Activated CD4-positive, CD25-positive, alpha-beta regulatory T cell (primary cell): ENCODE measurements around the gene KCNB1.

ENCODE experiments used
- DNase-seq, 4 experiments: peaks; one replicate each; lab custom pipeline; 2025; lab: John Stamatoyannopoulos, UW

The KCNB1 gene

DNA sequence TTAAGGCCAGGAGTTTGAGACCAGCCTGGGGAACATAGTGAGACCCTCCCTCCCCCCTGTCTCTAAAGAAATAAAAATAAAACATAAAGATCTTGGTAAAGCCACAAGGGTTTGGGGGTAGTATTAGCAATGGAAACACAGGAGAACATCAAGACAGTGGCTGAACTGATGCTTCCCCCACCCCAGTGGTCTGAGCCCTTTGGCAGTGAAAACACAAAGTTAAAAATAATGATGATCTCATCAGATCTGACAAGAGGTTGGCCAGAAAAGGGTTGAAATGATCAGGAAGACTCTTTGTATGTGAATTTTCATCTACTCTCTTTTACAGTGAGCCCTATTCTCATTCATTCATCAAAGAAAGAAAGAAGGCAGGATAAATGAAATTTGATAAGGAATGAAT is 93.7 kb downstream of the KCNB1 start:
- DNase-seq = no peak

DNA sequence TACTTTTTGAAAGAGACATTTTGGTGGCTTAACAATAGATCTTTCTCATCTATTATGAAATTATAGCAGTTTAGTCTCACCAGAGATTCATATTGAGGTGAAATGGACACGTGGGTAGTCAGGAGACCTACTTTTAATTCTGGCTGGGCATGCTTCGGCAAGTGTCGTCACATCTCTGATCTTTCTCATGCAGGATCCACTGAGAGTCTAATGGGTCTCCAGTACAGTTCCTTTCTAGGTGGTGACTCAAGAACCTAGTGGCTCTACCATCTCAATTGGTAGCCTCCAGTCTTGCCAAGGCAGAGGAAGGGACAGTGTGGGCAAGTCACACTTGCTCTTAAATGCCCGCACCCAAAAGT is 94.9 kb downstream of the KCNB1 start:
- no peak for DNase-seq

DNA sequence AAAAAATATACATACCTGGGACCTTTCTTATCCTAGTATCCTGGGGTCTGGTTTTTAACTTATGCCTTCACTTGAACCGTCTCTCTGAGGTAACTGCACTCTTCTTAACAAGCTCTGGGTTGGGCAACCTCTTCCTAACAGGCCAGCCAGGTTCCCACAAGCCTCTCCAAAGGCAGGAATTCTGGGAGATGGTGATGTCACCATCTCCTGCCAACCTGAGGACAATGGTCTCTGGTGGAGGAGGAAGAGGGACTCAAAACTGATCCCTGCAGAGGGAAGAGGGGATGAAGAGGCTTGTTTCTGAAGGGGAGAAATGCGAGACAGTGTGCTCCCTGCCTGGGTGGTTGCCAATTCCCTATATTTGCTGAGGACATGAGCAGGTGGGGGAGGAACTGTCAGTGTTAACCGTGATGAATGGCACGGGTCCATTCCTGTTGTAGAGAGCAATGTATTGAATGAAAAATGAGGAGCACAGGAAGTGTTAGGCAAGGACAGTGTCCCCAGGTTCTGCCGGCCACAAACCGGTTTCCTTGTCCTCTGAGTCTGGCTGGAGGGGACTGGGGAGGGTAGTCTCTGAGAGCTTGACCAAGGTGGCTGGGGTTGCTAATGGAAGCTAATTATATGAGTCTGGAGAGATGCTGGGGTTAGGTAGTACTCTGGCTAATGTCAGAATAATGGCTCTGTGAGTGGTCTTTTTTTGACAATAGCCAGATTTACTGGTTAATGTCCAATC is 95.5 kb downstream of the KCNB1 start:
- DNase-seq = no peak

DNA sequence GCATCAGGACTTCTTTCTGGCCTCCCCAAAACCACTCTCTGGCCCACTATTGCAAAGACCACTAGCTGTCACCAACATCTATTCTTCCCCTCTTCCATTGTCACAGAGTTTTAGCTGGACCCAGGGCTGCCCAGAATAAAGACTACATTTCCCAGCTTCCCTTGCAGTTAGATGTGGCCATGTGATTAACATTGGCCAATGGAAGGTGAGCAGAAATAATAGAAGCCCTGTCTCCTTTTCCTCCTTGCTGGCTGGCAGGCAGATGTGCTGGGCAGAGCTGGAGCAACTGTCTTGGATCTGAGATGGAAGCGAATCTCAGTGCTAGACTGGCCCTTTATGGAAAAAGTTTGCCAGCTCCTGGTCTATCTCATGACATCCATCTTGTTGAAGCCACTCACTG is 97.0 kb downstream of the KCNB1 start:
- no peak for DNase-seq

DNA sequence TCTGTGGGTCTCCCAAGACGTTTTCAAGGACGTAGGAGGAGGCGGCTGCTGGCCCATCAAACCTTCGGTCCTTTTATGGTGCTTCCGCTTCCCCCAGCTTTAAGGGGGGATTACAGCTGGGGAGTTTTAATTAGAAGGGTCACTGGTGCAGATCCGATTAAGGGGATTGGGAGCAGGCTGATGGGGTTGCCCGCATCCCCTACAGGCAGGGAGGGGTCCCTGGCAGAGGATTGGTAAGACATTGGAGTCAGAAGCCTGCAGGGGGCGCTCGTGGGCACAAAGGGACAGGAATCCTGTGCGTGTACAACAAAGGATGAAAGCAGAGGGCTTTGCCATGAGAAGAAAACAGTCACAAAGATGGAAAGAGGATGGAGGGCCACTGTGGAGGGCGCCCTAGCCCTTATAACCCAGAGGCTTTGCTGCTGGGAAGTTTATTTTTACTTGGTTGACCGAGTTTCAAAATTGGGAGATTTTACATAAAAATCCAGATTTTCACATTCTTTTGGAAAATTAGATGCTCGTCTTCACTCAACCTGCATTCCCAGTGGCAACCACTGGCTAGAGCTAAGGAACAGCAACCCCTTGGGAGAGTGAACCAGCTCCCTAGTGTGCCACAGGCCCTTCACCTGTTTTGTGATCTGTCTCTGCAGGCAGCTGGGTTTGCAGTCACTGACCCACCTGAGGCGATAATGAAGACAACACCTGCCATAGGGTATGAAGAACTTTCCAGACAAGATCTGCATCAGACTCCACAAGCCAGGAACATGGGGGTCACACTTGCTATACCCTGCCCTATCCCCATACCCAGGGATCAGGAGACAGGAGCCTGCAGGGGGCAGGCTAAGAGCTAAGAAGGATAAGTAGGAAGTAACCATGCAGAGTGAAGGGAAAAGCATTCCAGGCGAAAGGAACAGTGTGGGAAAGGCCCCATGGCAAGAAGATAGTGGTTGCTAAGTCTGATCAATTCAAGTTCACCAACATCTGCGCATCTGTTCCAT is 97.7 kb downstream of the KCNB1 start:
- peak; percentile 5 to 63 (median 24) for DNase-seq

DNA sequence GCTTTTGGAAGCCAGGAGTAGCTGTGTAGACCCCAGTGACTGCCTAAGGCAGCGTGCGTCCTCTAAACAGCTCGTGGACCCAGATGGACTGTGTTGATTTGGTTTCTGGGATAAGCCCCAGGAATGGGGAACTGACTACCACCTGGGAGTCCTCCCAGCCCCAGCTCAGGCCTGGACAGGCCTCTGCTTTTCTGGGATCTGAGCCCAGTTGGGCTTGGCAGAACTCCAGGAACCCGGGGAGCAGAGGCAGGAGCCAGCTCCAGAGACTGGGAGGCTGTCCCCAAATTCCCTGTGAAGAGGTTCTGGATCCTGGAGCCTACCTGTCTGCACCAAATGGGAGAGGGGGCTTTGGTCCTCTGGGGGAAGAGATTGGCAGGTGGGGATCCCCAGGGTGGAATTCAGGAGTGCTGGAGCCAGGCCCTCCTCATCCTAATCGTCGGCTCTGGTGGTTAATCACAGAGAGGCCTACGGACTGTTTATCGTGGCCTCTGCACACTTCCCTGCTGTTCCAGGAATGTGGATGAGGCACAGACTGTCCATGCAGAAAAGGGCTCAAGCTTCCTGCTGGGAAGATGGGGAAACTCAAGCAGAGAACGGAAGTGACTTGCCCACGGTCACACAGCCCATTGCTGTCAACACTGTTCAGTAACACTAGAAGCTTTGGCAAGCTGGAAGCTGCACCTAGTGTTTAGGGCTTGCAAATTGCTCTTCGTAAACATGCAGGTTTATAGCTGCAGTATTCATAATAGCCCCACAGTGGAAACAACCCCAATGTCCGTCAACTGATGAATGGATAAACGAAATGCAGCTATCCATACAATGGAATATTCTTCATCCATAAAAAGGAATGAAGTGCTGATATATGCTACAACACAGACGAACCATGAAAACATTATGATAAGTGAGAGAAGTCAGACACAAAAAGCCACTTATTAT is 100.6 kb downstream of the KCNB1 start:
- DNase-seq = no peak

DNA sequence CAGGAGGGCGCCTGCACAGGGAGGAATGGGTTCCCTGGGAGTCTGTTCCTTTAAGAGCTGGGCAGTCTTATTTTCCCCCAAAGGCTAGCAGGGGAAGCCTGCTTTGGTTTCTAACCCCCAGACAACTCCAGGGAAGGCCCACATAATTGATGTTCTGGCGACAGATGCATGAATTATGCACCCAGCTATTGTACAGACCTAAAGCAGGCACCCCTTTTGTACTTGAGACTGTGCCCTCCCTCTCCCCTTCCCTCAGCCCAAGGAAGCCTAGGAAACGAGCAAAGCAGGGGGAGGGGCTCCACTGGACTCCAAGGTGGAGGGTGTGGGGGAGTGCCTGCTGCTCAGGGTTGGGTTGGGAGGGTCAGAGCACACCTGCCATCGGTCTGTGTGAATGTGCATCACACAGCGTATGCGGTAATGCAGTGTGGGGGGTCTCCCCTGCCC is 102.1 kb downstream of the KCNB1 start:
- no peak for DNase-seq

DNA sequence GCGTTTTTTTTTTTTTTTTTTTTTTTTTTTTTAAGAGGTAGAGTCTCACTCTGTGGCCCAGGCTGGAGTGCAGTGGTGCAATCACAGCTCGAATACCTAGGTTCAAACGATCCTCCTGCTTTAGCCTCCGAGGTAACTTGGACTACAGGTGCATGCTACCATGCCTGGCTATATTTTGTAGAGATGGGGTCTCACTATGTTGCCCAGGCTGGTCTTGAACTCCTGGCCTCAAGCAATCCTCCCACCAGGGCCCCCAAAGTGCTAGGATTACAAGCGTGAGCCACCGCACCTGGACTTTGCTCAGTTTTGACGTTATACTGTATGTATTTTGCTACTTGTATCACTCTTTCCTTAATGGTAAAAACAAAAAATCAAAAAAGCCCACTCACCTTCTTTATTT is 103.1 kb downstream of the KCNB1 start:
- no peak for DNase-seq

DNA sequence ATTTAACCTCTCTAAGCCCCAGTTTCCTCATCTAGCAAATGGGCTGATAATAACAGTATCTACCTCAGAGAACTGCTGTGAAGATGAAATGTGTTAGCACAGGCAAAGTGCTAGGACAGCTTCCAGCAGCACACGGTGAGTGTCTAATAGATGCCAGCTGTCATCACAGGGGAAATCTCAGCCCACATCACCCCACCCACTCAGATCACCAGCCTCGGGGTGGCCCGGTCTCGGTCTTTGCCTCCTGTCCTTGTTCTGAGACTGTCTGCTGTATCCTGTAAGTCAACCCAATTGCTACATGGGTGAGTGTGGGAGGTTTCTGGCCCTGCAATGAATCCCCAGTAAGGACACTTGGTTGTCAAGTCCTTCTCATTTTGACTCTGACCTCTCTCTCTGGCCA is 105.1 kb downstream of the KCNB1 start:
- DNase-seq = no peak

DNA sequence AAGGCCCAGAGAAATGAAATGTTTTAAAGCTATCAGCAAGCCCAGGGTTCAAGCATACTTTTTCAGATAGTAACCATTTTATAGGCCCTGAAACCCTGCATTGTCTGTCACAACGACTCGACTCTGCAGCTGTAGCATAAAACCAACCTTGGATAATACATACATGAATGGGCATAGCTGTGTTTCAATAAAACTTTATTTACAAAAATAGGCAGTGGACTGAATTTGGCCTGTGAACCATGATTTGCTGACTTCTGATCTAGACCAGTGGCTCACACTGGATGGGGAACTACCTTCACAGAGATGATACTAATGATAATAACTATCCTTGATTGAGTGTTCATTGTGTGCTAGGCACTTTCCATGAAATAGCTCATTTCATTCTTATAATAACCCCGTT is 107.3 kb downstream of the KCNB1 start:
- no peak for DNase-seq

DNA sequence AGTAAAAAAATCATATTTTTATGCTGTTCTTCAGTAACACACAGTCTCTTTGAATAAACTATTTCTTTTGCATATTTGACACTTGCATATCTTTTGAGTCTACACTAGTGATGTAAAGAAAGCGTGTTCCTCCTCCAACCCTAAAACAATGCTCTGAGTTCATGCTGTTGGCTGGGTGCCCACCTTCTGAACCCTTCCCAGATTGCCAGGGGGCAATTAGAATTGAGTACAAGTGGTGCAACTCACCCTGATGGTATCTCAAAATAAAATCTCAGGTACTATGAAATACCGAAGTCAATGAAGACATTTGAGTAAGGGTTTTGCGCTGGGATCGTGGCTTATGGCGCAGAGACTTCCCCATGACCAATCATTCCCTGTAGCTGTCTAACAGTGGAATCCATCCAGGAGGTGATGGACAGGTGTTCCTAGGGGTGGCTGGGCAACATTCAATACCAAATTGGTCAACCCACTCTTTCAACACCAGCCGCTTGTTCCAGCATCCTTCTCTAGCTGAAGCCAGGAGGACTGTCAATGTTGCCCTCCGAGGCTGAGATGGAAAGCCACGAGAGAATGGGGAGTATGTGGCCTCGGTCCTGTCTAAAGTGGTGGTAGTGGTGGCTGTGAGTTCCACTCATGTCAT is 110.3 kb downstream of the KCNB1 start:
- no peak for DNase-seq

DNA sequence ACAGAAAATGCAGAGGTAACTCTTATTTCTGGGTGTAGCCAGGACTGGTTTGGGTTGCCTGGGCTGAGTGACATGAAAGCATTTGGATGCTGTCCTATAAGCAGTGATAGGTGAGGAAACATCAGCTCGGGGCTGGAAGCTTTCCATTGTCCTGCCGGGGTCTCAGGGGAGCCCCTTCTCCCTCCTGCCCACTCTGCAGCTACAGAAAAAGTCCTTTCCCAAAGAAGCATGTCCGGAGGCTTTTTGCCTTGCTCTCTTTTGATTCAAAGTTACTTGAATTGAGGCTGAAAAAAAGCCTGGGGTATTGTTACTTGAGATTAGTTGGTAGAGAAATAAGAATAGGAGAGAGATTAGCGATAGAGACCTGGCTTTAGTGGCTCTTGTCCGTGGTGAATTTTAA is 113.9 kb downstream of the KCNB1 start:
- no peak for DNase-seq

DNA sequence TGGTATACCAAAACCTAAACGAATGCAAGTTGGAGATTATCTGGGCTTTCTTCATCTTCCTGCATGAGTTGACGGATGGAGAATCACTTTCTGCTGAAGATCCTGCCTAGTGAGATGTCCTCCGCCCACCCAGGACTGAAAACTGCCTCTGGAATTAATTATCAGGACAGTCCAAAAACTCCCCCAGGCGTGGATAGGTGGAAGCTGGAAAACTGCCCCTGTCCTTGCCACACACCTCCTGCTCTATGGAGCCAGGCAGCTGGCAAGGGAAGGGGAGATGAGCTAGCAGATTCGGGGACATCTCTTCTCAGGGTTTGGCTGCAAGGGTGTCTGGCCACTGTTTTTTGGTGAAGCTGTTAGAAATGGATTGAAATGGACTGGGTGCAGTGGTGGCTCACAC is 115.4 kb downstream of the KCNB1 start:
- no peak for DNase-seq

DNA sequence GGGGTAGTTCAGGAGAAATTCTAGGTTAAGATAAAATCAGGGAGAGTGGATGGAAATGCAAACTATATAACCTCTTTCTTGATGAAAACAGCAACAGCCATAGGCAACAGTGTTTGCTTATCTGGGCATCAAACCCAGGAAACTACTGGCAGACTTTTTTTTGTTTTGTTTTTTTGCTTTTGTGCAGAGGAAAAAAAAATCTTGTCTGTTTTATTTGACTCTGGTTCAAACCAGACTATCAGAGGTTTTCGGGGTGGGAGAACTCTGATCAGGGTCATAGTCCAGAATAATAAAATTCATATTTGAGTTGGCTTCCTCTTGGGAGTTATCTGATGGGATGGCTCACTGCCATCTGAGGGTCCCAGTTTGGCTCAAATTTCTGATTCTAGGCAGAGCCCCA is 115.8 kb downstream of the KCNB1 start:
- DNase-seq = no peak

DNA sequence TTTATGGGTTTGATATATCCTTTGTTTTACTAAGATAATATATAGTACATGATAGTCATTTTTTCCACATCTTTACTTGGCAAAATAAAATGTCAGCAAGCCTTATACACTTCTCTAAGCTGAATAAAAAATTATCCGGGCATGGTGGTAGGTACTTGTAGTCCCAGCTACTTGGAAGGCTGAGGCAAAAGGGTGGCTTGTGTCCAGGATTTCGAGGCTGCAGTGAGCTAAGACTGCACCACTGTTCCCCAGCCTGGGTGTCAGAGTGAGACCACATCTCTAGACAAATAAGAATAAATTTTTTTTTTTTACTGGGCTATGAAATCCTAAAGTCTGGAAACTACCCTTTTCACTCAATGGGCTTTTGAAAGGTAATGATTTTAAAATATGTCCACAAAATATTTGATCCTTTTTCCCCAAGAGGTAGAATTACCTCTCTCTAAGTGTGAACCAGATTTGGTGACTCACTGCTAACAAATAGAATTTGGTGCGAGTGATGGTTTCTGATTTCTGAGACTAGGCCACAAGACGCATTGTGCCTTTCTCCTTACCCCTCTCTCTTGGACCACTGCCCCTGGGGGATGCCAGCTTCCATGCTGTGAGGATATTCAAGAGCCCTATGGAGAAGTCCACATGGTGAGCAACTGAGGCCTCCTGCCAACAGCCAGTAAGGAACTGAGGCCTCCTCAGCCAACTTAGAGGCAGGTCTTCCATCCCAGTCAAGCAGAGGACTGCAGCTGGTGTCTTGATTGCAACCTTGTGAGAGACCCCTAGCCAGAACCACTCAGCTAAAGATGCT is 120.4 kb downstream of the KCNB1 start:
- no peak for DNase-seq

DNA sequence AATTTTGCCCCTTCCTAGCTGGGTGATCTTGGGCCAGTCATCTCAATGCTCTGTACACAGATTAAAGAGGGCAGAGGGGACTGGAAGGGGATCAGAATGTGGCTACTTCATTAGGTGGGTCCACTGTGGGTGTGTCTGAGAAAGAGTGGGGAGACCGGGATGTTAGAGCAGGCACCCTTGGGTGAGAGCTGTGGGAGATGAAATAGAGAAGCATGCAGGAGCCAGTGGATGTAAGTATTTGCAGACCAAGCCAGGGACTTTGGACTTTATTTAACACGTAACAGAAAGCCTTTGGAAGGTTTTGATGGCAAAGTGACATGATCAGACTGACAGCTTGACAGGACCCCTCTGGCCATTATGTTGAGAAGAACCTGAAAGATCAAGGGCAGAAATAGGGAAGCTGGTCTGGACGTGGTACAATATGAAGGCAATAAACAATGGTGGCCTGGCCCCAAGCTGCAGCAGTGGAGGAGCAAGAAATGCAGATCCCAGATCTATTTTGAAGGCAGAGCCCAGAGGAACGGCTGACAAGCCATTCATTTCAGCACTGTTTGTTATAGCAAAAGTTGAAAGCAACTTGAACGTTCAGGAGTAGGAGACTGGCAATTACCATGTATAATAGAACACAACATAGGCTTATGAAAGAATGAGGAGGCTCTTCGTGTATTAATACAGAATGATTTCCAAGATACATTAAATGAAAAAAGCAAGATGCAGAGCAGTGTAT is 122.1 kb downstream of the KCNB1 start:
- no peak for DNase-seq

DNA sequence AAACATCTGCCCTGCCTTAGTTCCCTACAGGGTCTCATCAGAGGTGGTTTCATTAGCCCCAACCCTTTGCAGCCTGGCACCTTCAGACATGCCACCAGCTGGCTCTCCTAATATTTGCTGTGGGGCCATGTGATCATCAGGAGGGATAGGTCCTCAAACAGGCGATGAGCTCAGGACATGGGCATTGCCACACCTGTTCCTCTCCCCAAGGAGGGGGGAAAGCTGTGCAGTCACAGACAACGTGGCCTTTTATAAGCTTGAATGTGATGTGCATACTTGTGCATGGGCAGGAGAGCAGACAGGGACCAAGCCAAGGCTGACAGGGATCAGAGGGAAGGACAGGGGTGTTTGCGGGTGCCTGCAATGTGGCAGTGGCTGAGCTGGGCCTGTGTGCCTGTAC is 125.8 kb downstream of the KCNB1 start:
- DNase-seq = no peak

DNA sequence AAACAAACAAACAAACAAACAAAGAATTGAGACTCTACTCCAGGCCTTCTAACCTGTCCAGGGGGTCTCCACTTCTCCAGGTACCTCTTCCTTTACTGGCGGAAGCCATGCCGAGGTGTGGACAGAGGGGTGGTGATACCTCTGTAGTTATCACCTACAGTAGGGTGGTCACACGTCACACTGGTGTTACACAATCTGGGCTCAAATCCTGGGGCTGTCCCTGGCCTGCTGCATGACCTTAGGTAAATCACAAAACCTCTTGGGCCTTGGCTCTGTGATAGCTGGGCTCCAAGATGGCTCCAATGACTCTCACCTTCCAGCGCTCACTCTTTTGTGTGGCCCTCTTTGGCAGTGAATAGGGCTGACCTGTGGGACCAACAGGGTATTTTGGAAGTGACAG is 127.8 kb downstream of the KCNB1 start:
- no peak for DNase-seq

DNA sequence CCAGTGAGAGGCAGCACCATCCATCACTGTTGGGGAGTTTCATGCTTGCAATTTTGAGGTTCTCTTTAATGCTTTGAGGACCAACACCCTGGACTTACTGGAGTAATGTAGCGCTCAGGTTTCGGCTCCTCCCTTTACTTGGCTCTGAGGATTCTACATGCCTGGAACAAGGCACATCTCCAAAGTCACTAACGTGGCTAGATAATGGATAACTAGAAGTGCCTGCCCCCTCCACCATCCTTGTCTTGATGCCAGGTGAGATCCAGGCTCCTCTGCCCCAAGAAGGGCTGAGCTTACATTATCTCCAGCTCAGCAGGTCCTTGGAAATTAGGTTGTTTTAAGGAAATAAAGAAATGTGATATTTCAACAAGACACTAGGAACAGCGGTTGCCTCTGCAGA is 129.1 kb downstream of the KCNB1 start:
- no peak for DNase-seq

DNA sequence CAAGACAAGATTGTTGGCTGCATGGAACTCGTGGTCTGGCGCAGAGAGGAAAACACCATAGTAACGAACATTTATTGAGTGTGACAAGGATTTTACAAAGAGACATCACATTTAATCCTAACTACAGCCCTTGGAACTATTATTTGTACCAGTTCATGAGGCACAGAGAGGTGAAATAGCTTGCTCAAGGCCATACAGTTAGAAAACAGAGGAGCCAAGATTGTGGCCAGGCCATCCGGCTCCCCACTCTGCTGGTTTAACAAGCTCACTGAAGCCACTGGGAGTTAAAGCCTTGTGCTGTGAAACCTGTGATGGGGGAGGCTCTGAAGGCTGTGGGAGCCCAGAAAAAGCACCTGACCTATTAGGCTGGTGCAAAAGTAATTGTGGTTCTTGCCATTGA is 129.7 kb downstream of the KCNB1 start:
- no peak for DNase-seq
